SU-DHL-6 (cell line): ENCODE measurements around the gene TMEM178B.

Source experiments
- CTCF ChIP-seq: fragments of 200-600 bp; sonication (generic); IDR thresholded peaks from one replicate; pipeline ENCODE4 v1.5.1; 2017; ENCODE audit warnings: antibody characterized with exemption, mild to moderate bottlenecking, low read length, moderate library complexity; ENCODE audit not compliant: insufficient read depth, poor library complexity, severe bottlenecking
- EZH2phosphoT487 ChIP-seq: fragments of 200-600 bp; sonication (generic), shearing (Covaris generic); conservative IDR thresholded peaks from 2 replicates; pipeline ENCODE4 v1.6.1; 2018; ENCODE audit warnings: mild to moderate bottlenecking, antibody characterized with exemption, low read length, moderate library complexity, mixed read lengths

GRCh38 chr7:141481971-141482370 is 408.1 kb downstream of the TMEM178B start:
- no peak for TF ChIP-seq CTCF
- TF ChIP-seq EZH2phosphoT487, result no peak
